HAP-1 (cell line): Measurements from ENCODE around the gene CCDC181.

Experiments used
- DNase-seq, 2 experiments: peaks; one replicate each; pipeline ENCODE4 v3.0.0-alpha.2; 2016 to 2020; ENCODE audit warnings: low spot score in 2 of 2
- H3K27me3 ChIP-seq: fragments of 250-450 bp; sonication (Bioruptor Pico); 2 replicates; pipeline ENCODE4 v1.5.1; 2020; ENCODE audit warnings: low read depth, mild to moderate bottlenecking, moderate library complexity
- H3K36me3 ChIP-seq: fragments of 250-450 bp; sonication (Bioruptor Pico); replicated peaks from 2 replicates; pipeline ENCODE4 v1.5.1; 2020; ENCODE audit warnings: mild to moderate bottlenecking
- H3K4me1 ChIP-seq: fragments of 250-450 bp; sonication (Bioruptor Pico); 2 replicates; pipeline ENCODE4 v1.5.1; 2020; ENCODE audit warnings: mild to moderate bottlenecking
- H3K4me3 ChIP-seq: fragments of 250-450 bp; sonication (Bioruptor Pico); 2 replicates; pipeline ENCODE4 v1.5.1; 2020; ENCODE audit warnings: mild to moderate bottlenecking, moderate library complexity
- H3K9me3 ChIP-seq: fragments of 250-450 bp; sonication (Bioruptor Pico); 2 replicates; pipeline ENCODE4 v1.5.1; 2020; ENCODE audit warnings: mild to moderate bottlenecking, moderate library complexity
- in situ Hi-C: fragments of 300-500 bp; cut with MboI; formaldehyde crosslinking; loops from 3 replicates; pipeline ENCODE4 v1.14.3; 2020; ENCODE audit warnings: low sequenced_read_pairs, inconsistent platforms, mixed read lengths

CCDC181 gene

DNA sequence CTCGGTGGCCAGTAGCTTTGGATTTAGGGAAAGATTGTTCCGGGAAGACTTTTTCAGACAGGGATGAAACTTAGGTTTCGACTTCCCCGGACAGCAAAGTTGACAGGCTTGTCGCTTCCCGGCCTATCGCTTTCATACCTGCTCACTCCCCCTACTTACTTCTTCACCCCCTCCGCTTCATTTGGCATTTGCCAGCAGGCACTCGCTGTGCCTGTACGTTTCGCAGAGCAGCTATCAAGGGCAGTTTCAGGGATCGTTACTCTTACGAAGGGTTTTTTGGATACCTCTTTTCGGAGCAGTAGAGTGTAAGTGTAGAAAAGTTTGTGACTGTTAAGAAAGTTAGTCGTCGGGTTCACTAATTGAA is 58.9 kb downstream of the CCDC181 start:
- Histone ChIP-seq H3K9me3 (no peaks in the 10 kb centered on the region), H3K4me1 (no peaks in the 10 kb centered on the region), H3K36me3 (peaks cover 10% of the 10 kb centered on the region), H3K27me3 (no peaks in the 10 kb centered on the region), H3K4me3 (peak overlapping the region; percentile 78)
- in situ Hi-C loops, result loop anchor here (25.0 kb wide), 1 partner anchor 256 kb away; the partner anchor contains the start of gene ATP1B1
- DNase-seq, result peak in 1 of 2 experiments; percentile 12

DNA sequence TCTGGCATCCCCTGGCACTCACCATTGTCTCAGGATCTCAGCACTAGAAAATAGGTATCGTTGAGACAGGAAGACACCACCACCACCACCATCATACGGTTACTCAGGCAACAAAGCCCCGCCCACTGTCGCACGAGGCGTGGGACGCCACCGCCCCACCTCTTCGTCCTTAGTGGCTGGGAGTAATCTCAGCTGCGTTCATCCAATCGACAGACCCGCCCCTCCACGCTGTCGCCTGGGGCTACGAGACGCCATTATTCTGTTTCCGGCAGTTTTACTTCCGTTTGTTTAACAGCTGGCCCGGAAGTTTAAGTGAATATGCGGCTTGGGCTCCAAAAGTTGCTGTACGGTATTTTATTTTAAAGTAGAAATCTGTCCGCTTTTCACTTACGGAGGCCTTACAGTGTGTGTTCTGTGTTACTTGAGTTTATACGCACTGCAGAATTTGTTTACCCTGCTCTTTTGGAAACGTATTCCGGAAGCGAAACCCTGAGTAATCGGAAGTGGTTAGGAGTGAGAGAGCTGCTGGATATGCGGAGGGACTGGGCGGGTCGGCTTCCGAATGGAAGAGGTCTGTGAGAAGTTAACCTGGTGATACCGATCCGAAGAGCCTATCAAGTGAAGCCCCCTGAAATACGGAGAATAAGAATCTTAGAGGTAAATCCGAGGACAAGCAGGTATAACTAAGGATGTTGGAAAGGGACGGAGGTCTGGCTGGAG is 59.4 kb downstream of the CCDC181 start, which contains the start of the genes BLZF1 and NME7:
BLZF1 (plus strand) TSS at position 510 of the 720 bp plus-strand sequence. CDS start 1,328 bp downstream, outside the sequence.
NME7 (minus strand) TSS at position 112 of the 720 bp plus-strand sequence; CDS start at position 25, 87 bp downstream.
- Histone ChIP-seq H3K4me1 (no peaks in the 10 kb centered on the region), H3K36me3 (peaks cover 10% of the 10 kb centered on the region; the same call in 1 of the 2 replicates), H3K4me3 (peak within 1 kb of the TSS; percentile 78), H3K27me3 (no peaks in the 10 kb centered on the region), H3K9me3 (no peaks in the 10 kb centered on the region)
- in situ Hi-C loops, result loop anchor here (25.0 kb wide), 1 partner anchor 256 kb away; the partner anchor contains the start of gene ATP1B1
- DNase-seq, result peak; percentile 94 to 98

DNA sequence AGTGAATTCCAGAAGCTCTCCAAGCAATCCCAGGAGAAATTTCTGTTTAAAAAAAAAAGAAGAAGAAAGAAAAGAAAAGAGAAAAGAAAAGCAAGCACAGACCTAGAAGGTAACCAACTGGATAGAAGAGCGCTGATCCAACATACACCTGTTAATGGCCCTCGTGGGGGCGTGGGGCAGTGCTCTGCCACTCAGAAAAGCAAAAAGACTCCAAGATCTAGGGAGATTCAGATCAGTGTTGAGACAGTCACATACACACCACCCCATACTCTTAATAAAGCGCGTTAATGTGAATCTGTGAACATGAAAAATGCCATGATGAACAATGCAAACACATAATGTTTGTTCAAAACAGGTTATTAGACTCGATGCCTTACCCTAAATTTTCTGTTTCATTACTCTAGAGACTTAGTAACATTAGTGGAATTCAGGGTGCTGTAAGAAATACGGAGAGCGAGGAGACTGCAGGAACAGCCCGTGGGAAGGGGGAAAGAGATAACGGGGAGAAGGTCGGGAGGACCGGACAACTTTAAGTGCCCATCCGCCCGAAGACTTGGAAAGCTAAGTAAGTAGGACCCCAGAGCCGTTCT is 60.1 kb downstream of the CCDC181 start:
- H3K4me1 ChIP-seq, result no peaks in the 10 kb centered on the region
- H3K9me3 ChIP-seq, result no peaks in the 10 kb centered on the region
- H3K27me3 ChIP-seq, result no peaks in the 10 kb centered on the region
- in situ Hi-C loops, result loop anchor here (25.0 kb wide), 1 partner anchor 255 kb away; the partner anchor contains the start of gene ATP1B1
- peak in 1 of 2 experiments; percentile 10 for DNase-seq
- H3K4me3 ChIP-seq, result peak overlapping the region; percentile 78
- peaks cover 10% of the 10 kb centered on the region; the same call in 1 of the 2 replicates for H3K36me3 ChIP-seq

DNA sequence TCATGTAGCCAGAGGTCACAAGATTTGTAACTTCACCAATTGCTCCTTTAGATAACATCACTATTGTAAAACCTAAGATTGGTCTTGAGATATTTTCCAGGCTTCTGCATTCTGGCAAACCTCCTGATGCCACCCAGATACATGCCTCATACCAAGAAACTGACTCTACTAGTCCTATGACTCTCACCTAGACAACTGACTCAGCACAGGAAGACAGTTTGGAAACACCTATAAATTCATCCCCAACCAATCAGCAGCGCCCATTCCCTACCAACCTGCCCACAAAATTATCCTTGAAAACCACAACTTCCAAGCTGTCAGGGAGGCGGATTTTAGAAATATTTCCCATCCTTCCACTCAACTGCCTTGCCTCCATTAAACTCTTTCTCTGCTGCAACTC is 62.3 kb downstream of the CCDC181 start:
- no peaks in the 10 kb centered on the region for H3K9me3 ChIP-seq
- no peaks in the 10 kb centered on the region for H3K27me3 ChIP-seq
- in situ Hi-C loops, result loop anchor here (25.0 kb wide), 1 partner anchor 253 kb away; the partner anchor contains the start of gene ATP1B1
- H3K4me1 ChIP-seq, result no peaks in the 10 kb centered on the region
- no peak overlapping the region for H3K4me3 ChIP-seq
- no peak for DNase-seq
- H3K36me3 ChIP-seq, result 0 out of 2 replicates have a peak, but pooled peaks cover under 1% of the 10 kb centered on the region

DNA sequence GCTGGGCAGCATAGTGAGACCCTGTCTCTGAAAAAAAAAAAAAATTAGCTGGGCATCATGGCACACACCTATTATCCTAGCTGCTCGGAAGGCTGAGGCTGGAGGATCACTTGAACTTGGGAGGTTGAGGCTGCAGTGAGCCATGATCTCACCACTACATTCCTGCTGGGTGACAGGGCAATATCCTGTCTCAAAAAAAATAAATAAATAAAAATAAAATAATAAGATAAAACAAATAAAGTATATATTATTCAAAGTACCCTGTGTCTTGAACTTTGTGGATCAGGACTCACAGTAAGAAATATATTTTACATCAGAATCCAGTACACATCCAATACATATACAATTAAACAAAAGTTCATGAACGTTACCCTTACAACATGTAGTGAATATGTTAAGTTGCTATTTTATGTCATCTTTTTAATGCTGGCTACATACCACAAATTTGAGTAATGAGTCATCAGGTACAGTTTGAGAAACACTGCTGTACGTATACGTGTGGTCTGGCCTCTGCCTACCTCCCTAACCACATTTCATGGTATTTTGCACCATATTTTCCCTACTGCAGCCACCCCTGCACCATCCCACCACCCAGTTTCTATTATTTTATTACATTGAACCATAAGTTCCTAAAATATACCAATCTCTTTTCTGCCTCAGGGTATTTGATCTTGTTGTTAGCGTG is 64.1 kb downstream of the CCDC181 start:
- Histone ChIP-seq H3K4me1 (no peaks in the 10 kb centered on the region), H3K9me3 (no peaks in the 10 kb centered on the region), H3K4me3 (no peak overlapping the region), H3K27me3 (no peaks in the 10 kb centered on the region), H3K36me3 (no peaks in the 10 kb centered on the region)
- no peak for DNase-seq
- in situ Hi-C loops, result loop anchor here (25.0 kb wide), 1 partner anchor 251 kb away; the partner anchor contains the start of gene ATP1B1

DNA sequence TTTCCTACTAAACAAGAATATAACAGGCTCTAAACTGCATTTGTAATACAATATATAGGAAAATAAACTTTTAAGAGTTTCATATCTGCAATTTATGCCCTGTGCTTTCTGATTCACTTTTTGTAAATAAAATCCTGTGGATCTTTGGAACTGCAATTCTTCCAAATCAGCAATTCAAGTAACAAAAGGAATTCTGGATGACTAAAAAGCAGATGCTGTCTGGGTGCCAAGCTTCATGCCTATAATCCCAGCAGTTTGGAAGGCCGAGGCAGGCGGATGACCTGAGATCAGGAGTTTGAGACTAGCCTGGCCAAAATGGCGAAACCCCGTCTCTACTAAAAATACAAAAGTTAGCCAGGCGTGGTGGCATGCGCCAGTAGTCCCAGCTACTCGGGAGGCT is 66.0 kb downstream of the CCDC181 start:
- no peak for DNase-seq
- H3K27me3 ChIP-seq, result no peaks in the 10 kb centered on the region
- in situ Hi-C loops, result loop anchor here (25.0 kb wide), 1 partner anchor 249 kb away; the partner anchor contains the start of gene ATP1B1
- H3K4me1 ChIP-seq, result no peaks in the 10 kb centered on the region
- H3K9me3 ChIP-seq, result no peaks in the 10 kb centered on the region
- H3K4me3 ChIP-seq, result no peak overlapping the region
- H3K36me3 ChIP-seq, result no peaks in the 10 kb centered on the region

DNA sequence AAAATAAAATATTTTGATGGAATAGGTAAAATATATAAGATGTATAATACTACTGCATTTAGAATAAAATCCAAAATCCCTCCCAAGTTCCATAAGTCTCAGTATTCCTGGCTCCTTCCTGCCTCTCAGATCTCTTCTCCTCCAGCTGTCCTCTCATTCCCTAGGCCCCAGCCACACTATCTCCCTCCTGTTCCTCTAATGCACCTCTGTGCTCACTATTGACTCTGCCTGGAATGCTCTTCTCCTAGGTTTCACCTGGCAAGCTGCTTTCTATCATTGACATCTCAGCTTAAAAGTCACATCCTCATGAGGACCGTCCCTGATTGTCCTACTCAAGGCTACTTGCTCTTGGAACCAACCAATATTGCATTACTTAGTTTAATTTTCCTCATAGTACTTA is 66.9 kb downstream of the CCDC181 start:
- in situ Hi-C loops, result loop anchor here (25.0 kb wide), 1 partner anchor 248 kb away; the partner anchor contains the start of gene ATP1B1
- no peaks in the 10 kb centered on the region for H3K36me3 ChIP-seq
- H3K27me3 ChIP-seq, result no peaks in the 10 kb centered on the region
- no peak for DNase-seq
- H3K4me1 ChIP-seq, result no peaks in the 10 kb centered on the region
- H3K9me3 ChIP-seq, result no peaks in the 10 kb centered on the region
- no peak overlapping the region for H3K4me3 ChIP-seq

DNA sequence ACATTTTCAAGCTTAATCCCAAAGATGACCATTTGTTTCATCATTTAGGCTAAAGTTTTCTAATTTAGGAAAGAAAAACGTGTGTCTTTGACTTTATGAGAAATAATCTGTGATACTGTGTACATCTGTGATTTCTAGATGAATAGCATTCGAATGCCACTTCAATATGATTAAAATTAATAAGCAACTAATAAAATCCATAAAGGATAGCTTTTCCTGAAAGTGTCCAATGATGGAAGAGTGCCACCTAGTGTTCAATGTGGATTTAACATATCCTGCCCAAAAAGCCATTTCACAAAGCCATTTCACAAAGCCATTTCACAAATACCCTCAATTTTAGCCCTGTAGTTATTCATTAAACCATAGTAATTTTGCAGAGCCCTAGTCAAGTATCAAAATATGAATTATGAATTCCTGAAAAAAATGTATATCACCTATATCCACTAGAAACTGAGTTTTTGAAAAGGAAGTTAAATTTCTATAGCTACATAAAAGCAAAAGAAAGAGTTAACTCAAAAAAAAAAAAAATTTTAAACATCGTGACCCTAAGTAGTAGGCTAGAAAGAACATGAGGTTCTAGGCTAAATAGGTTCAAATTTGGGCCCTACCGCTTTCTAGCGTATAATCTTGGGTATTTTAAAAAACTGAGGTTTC is 78.8 kb downstream of the CCDC181 start:
- Histone ChIP-seq H3K4me1 (no peaks in the 10 kb centered on the region), H3K4me3 (no peak overlapping the region), H3K36me3 (no peaks in the 10 kb centered on the region), H3K9me3 (no peaks in the 10 kb centered on the region), H3K27me3 (no peaks in the 10 kb centered on the region)
- peak; percentile 39 to 45 for DNase-seq
- in situ Hi-C loops, result loop anchor here (25.0 kb wide), 1 partner anchor 736 kb away; no protein-coding TSS in a partner anchor

DNA sequence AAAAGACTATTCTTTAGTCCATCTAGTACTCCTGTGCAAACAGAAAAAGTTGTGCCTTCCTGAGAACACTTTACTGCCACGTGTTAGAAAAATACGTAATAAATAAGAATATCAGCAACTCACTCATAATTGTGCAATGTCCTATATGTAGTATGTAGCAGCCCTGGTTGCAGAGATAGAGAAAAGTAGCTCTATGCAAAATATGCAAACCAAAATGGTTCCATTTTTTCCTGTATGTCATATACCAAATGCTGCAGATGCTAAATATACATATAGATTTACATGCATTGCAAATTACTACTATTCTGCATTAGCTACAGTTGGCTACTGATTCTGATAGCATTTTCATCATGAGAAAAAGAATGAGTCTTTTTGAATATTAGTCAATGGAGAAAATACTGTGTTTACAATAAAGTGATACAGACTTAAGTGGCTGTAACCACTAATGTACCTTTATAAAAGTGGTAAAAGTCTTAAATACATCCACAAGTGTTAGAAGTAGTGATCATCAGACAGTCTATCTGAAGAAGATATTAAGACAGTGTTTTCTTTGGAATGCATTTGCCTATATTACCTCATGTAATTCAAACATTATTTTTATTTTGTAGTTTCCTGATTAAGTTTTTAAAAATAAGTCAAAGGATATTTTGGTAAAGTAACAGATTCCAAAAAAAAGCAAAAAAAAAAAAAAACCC is 79.4 kb downstream of the CCDC181 start:
- no peak overlapping the region for H3K4me3 ChIP-seq
- H3K36me3 ChIP-seq, result no peaks in the 10 kb centered on the region
- H3K9me3 ChIP-seq, result no peaks in the 10 kb centered on the region
- no peaks in the 10 kb centered on the region for H3K4me1 ChIP-seq
- DNase-seq, result no peak
- in situ Hi-C loops, result loop anchor here (25.0 kb wide), 1 partner anchor 736 kb away; no protein-coding TSS in a partner anchor
- no peaks in the 10 kb centered on the region for H3K27me3 ChIP-seq

DNA sequence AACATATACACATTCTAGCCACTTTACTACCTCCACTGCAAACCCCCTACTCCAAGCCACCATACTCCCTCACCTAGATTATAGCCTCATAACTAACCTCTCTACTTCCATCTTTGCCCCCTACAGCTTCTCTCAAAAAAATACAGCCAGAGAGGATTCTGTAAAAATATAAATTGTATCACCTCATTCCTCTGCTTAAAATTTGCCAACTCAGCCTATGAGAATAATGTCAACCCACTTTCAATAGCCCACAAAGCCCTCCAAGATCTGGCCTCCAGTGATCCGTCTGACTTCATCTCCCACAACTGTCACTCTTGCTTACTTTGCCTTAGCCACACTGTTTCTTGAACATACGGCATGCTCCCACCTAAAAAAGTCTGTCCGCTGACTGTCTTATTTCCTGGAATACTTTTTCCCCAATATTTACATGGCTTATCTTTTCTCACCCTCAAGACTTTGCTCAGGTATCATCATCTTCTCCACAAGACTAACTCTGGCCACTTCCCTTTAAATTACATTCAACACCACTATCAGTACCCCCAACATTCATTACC is 81.2 kb downstream of the CCDC181 start:
- in situ Hi-C loops, result loop anchor here (25.0 kb wide), 1 partner anchor 734 kb away; no protein-coding TSS in a partner anchor
- Histone ChIP-seq H3K9me3 (peaks cover 7% of the 10 kb centered on the region; the same call in 1 of the 2 replicates), H3K4me3 (no peak overlapping the region), H3K27me3 (no peaks in the 10 kb centered on the region), H3K4me1 (peaks cover 1% of the 10 kb centered on the region; the same call in 1 of the 2 replicates), H3K36me3 (no peaks in the 10 kb centered on the region)
- DNase-seq, result no peak

DNA sequence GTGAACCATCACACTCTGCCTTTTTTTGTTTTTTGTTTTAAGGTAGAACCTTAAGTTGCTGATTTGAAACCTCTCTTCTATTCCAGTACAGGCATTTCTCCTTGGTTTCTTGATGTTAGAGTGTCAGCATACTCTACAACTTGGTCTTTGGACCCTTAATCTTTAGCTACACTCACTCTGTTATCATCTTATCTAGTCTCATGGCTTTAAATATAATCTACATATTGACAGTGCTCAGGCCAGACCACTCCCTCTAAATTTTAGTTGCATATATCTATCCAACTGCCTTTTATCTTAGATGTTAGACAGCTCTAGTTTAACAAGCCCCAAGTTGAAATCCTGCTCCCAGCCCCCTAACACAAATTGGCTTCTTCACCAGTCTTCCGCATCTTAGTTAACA is 81.8 kb downstream of the CCDC181 start:
- no peaks in the 10 kb centered on the region for H3K36me3 ChIP-seq
- in situ Hi-C loops, result loop anchor here (25.0 kb wide), 1 partner anchor 733 kb away; no protein-coding TSS in a partner anchor
- H3K4me3 ChIP-seq, result no peak overlapping the region
- H3K27me3 ChIP-seq, result no peaks in the 10 kb centered on the region
- H3K4me1 ChIP-seq, result peaks cover 7% of the 10 kb centered on the region
- DNase-seq, result no peak
- peaks cover 9% of the 10 kb centered on the region; the same call in 1 of the 2 replicates for H3K9me3 ChIP-seq
